Peyer's patch (tissue), 4 donors: ENCODE data around the gene TP53I11.

Experiments
- POLR2A ChIP-seq, 2 donors: fragments of 450-650 bp; IDR thresholded peaks; one replicate each; pipeline ENCODE4 v1.5.1; 2017; ENCODE audit warnings: antibody characterized with exemption in 2 of 2, mild to moderate bottlenecking in 2 of 2, moderate library complexity in 2 of 2
- TF ChIP-seq, protein P1 (sequence below), 6 experiments: fragments of 450-650 bp in 4 of 6; fragments of 200-600 bp in 2 of 6; sonication (generic) in 1 of 6; IDR thresholded peaks; one replicate each; pipeline ENCODE4 v1.5.1; 2017 to 2019; ENCODE audit warnings: antibody characterized with exemption in 6 of 6, mild to moderate bottlenecking in 3 of 6, moderate library complexity in 1 of 6

DNA sequence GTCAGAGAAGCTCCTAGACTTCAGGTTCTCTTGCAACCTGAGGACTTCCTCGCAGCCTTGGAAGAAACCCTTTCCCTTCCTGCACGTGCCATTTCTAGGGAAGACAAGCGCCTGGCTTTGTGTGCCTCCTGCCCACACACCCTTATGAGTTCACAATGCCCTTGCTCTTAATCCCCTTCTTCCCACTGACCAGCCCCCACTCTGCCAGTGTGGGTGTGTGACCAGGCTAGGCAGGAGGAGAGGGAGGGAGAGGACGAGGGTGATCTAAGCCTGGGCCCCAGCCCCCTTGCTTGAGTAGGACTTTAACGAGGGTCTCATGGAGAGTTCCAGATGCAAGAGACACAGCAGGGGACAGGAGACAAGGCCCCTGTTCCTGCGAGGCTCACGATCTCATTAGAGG lies 30.2 kb downstream of the TP53I11 start:
- no peak for TF ChIP-seq POLR2A (IDR thresholded peaks at IDR 0.05)
- TF ChIP-seq, protein P1, sequence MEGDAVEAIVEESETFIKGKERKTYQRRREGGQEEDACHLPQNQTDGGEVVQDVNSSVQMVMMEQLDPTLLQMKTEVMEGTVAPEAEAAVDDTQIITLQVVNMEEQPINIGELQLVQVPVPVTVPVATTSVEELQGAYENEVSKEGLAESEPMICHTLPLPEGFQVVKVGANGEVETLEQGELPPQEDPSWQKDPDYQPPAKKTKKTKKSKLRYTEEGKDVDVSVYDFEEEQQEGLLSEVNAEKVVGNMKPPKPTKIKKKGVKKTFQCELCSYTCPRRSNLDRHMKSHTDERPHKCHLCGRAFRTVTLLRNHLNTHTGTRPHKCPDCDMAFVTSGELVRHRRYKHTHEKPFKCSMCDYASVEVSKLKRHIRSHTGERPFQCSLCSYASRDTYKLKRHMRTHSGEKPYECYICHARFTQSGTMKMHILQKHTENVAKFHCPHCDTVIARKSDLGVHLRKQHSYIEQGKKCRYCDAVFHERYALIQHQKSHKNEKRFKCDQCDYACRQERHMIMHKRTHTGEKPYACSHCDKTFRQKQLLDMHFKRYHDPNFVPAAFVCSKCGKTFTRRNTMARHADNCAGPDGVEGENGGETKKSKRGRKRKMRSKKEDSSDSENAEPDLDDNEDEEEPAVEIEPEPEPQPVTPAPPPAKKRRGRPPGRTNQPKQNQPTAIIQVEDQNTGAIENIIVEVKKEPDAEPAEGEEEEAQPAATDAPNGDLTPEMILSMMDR (IDR thresholded peaks at IDR 0.05) = no peak
